Keratinocyte (primary cell): ENCODE measurements around the gene SLCO3A1.

Experiments
- CTCF ChIP-seq, 3 experiments: IDR thresholded peaks in 1 of 3; conservative IDR thresholded peaks in 1 of 3; optimal IDR thresholded peaks in 1 of 3; 2 replicates in 2 of 3; 3 replicates in 1 of 3; pipeline versions ENCODE3 to v1.5.1; 2011; ENCODE audit warnings: low read length in 3 of 3, mild to moderate bottlenecking in 3 of 3, moderate library complexity in 2 of 3, control low read depth in 1 of 3, inconsistent platforms in 1 of 3; ENCODE audit not compliant: insufficient read depth in 2 of 3; ENCODE audit errors: extremely low read depth in 1 of 3
- EZH2 ChIP-seq: IDR thresholded peaks from one replicate; pipeline ENCODE4 v1.6.1; 2012; ENCODE audit warnings: inconsistent platforms, mild to moderate bottlenecking, low read length, moderate library complexity

DNA sequence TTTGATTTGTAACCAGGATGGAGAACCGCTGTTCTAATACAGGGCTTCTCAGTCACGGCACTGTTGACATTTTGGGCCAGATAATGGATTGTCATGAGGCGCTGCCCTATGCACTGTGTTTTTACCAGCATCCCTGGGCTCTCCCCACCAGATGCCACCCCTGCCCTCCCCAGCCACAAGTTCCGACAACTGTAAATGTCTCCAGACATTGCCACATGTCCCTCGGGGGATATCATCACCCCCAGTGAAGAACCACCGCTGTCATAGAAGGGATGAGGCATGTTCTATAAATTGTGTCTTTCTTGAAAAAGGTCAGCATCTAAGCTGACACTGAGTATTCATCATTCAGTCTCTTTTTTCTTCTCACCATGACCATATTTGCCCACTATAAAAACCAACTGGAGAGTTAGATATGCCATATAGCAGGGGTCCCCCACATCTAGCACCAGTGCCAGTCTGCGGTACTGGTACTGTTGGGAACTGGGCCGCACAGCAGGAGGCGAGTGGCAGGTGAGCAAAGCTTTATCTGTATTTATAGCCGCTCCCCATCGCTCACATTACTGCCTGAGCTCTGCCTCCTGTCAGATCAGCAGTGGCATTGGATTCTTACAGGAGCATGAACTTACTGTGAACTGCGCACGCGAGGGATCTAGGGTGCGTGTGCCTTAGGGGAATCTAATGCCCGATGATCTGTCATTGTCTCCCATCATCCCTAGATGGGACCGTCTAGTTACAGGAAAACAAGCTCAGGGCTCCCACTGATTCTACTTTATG lies 279.7 kb downstream of the SLCO3A1 start:
- TF ChIP-seq CTCF (optimal IDR thresholded peaks at IDR 0.05 in 1 of 3, IDR thresholded peaks at IDR 0.05 in 1 of 3, conservative IDR thresholded peaks at IDR 0.05 in 1 of 3; ENCODE audit: extremely low read depth in 1 of 3, insufficient read depth in 2 of 3, low read length in 3 of 3) (no peak), EZH2 (no peak)
